EL (cell line): ENCODE data around the gene NR1D2.
"Not testable (repeated sequence)": the region's sequence is repeated elsewhere in the genome, so short reads cannot be mapped to it uniquely, and the experiment has no call there.

ENCODE experiments used
- DNase-seq: peaks from one replicate; pipeline ENCODE4 v3.0.0-alpha.2; 2016

The NR1D2 gene

DNA sequence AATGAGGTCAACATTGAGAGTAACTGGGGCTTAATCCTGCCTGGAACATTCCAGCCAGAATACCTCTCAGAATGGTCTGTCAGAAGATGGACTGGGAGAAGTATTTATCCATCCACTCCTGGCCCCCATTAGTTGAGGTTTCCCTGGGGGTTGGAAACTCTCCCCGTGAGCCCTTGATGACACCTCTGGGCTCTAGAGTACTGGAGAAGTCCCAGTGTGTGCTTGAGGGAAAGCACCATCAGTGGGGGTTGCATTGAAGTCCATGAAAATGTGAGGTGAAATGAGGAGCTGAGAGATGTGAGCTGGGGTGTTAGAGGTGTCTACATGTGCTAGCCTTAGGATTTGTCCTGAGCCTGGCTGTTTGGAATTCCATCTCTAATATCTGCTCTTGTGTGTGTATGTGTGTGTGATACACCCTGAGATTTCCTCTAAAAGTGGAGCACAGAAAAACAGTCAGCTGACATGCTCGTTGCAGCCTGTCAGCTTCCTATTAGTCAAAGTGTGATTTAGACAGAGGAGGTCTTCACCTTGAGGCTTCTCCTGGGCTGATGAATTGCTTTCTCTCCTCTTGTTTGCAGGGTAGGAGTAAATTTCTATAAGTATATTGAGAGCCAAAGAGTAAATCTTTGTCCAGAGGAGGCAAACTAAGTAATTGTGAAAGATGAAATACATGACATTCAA is 67.6 kb downstream of the NR1D2 start:
- DNase-seq: no peak

DNA sequence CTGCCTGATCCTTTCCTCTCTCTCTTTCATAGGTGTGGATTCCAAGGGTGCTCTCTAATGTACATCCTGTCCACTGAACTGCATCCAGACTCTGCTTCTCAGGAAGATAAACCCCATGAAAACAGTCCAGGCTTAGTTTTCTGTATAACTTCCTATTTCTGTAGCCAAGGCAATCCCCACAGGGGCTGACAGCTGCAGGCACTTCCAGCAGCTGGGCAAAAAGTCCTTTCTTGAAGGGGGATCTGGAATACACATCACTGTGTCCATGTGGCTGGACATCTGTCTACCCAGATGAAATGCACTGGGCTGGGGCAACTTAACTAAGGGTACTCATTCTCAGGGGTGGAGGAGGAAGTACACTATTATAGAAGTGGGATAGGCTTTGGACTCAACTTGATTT is 72.2 kb downstream of the NR1D2 start:
- no peak for DNase-seq

DNA sequence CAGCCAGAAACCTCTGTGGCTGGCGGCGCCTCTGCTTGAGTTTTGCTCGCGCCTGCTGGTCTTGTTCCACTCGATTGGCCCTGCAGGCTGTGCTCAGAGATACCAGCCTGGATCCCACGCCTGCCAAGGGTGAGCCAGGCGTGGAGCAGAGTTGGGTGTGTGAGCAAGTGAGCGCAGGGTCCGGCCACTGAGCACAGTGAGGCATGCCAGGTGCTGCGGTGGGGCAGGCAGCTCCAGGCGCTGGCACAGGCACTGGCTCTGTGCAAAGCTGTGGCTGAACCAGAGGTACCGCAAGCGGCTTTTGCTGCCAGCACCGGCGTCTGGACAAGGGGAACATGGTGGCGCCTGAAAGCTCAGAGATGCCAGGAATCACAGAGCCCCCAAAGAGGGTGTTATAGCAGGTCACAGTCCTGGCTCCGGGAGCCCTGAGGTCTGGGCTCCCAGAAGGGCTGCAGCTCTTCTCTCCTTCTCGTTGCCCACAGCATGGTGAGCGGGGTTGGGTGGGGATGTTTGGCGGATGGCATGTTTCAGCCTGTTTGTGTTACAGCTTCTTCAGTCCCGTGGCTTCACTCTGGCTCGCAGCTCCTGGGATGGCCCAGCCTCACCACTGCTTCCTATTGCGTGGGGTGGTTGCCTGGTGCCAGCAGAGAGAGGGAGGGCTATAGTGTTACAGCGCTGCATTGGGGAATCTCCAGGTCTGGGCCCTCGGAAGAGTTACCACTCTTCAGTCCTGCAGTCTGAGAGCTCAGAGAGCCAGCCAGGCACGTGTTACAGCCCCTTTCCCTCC is 73.9 kb downstream of the NR1D2 start:
- DNase-seq: no peak

DNA sequence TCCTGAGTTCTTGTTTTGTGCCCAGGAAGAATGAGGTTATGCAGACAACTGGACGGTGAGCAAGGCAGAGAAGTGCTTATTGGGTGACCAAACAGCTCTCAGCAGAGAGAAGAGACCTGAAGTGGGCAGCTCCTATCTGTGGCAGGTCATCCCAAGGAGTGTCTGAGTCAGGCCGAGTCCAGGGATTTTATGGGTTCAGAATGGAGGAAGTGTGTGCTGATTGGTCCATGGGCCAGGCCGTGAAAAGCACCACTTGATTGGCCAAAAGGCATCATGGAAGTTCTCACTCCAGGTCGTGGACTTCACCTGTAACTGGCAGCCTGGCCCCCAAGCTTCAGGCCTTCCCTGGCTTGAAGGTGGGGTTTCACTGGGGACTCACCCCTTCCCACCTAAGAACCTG is 74.5 kb downstream of the NR1D2 start:
- no peak for DNase-seq

DNA sequence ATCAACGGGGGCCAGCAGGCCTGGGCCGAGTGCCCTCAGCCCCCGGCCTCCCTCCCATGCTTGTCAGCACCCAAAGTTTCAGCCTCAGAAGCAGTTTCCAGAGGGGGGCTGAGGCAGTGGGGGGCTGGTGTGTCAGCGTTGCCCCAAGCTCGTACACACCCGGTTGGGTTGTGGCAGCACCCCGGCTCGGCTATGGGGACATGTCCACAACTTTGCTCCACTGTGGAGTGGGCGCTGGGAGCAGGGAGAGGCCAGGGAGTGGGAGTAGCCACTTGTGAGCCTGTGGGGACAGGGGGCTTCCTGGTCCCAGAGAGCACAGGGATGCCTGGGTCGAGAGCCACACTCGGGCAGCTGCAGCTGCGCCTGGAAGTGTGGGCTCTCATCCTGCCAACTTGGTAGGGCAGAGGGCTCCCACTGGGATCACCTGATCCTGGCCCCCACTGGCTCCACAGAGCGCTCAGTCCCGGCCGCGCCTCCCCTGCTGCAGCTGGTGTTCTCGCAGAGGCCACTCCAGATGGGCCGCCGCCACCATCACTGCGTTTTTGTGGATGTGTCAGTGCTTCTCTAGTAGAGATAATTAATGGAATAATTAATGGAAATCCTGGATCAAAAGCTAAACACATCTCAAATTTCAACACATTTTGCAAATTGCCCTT is 75.1 kb downstream of the NR1D2 start:
- no peak for DNase-seq

DNA sequence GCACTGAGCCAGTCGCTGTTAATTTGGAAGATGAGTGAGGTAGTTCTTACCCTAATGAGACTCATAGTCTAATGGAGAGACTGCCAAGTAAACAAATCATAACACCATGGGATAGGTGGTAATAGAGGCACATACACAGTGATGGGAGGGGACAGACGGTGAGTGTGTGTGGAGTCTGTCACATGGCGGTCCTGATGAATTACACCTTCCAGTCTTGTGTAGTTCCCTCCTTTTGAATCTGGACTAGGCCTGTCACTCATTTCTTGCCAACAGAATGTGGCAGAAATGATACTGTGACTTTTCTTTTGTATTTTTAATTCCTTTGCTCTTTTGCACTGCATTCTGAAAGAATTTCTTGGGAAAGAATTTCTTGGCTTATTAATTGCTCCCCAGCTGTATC is 78.1 kb downstream of the NR1D2 start:
- no peak for DNase-seq

DNA sequence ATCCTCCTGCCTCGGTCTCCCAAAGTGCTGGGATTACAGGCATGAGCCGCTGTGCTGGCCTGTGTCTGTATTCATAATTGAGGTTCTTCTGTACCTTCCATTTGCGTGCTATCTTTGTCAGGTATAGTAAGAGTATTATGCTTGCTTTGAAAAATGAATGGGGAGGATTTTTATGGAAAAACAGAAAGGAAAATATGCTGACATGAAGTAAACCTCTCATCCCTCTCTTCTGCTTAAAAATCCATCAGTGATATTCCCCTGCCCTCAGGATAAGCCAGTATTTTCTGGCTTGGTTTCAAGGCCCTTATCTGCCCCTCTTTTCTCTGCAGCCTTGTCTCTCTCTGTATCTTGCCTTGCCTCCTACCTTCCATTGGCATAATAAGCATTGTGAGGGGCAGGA is 80.7 kb downstream of the NR1D2 start:
- DNase-seq: no peak

DNA sequence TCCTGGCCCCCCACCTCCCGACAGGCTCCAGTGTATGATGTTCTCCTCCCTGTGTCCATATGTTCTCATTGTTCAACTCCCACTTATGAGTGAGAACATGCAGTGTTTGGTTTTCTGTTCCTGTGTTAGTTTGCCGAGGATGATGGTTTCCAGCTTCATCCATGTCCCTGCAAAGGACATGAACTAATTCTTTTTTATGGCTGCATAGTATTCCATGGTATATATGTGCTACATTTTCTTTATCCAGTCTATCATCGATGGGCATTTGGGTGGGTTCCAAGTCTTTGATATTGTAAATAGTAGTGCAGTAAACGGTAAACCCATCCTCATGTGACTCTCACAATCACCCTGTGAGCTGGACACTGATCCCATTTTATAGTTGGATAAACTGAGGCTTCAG is 81.6 kb downstream of the NR1D2 start:
- not testable (repeated sequence) for DNase-seq

DNA sequence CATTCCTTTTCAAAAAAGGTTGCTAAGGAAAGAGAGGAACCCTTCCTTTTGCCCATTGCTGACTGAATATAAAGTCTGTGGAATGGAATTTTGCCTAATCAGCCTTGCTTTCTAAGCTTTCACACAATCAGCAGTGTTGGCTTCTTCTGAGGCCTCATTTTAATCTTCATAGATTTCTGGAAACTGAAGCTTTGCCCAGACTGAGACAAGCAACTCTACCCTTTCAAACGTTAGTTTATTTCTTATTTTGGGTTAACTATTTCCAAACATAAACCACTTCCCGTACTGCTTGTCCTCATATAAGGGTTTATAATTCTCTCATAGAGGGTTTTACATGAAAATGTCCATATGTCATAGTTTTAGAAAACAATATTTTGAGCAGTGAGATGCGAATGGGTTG is 82.9 kb downstream of the NR1D2 start:
- no peak for DNase-seq
